GM23338 (cell line): Measurements from ENCODE around the gene EYA2. TPM values are rescaled to one million over a fixed set of nuclear protein-coding genes. Genes with fewer than 3 reads are reported as not detected.

Experiments
- ATAC-seq: fragments of 200-7000 bp; cut with Tn5 transposase; 3 replicates; pipeline ENCODE4 v1.9.1; 2020
- DNase-seq: peaks from one replicate; pipeline ENCODE4 v3.0.0-alpha.2; 2015; ENCODE audit warnings: low spot score
- H2AFZ ChIP-seq: fragments of 200-600 bp; sonication (generic); 2 replicates; pipeline ENCODE4 v1.8.0; 2016; ENCODE audit warnings: antibody characterized with exemption, mild to moderate bottlenecking, moderate library complexity
- H3F3A ChIP-seq: fragments of 200-600 bp; sonication (generic); replicated peaks from 2 replicates; pipeline ENCODE4 v1.8.0; 2017; ENCODE audit warnings: antibody characterized with exemption, mixed run types, low read depth
- H3K27ac ChIP-seq: fragments of 200-600 bp; sonication (generic); 2 replicates; pipeline ENCODE4 v1.6.1; 2016; ENCODE audit warnings: low read depth
- H3K27me3 ChIP-seq: fragments of 200-600 bp; sonication (generic); 2 replicates; pipeline ENCODE4 v1.8.0; 2016; ENCODE audit warnings: mild to moderate bottlenecking, mixed run types, moderate library complexity; ENCODE audit not compliant: insufficient read depth
- H3K36me3 ChIP-seq: fragments of 200-600 bp; sonication (generic); 2 replicates; pipeline ENCODE4 v1.8.0; 2016; ENCODE audit warnings: mild to moderate bottlenecking; ENCODE audit not compliant: insufficient read depth
- H3K4me1 ChIP-seq: fragments of 200-600 bp; sonication (generic); 2 replicates; pipeline ENCODE4 v1.8.0; 2016; ENCODE audit warnings: mild to moderate bottlenecking, moderate library complexity; ENCODE audit not compliant: insufficient read depth
- H3K4me2 ChIP-seq: fragments of 200-600 bp; sonication (generic); 2 replicates; pipeline ENCODE4 v1.7.1; 2017; ENCODE audit warnings: mixed run types
- H3K4me3 ChIP-seq: fragments of 200-600 bp; sonication (generic); 2 replicates; pipeline ENCODE4 v1.6.1; 2016; ENCODE audit warnings: mixed run types
- H3K79me2 ChIP-seq: fragments of 200-600 bp; sonication (generic); replicated peaks from 2 replicates; pipeline ENCODE4 v1.8.0; 2017; ENCODE audit warnings: mild to moderate bottlenecking; ENCODE audit not compliant: insufficient read depth
- H3K9me2 ChIP-seq: fragments of 200-600 bp; sonication (generic); 2 replicates; pipeline ENCODE4 v1.8.0; 2017; ENCODE audit not compliant: insufficient read depth
- H4K20me1 ChIP-seq: fragments of 200-600 bp; sonication (generic); replicated peaks from 2 replicates; pipeline ENCODE4 v1.8.0; 2017; ENCODE audit warnings: mild to moderate bottlenecking; ENCODE audit not compliant: insufficient read depth
- H3K27ac Mint-ChIP-seq: 2 replicates; pipeline ENCODE4 v1.8.0; 2020; ENCODE audit warnings: inconsistent platforms, mild to moderate bottlenecking, moderate library complexity, mixed read lengths
- H3K27me3 Mint-ChIP-seq: 3 replicates; pipeline ENCODE4 v1.8.0; 2022; ENCODE audit warnings: low read depth, mild to moderate bottlenecking, moderate library complexity, mixed read lengths, inconsistent platforms; ENCODE audit not compliant: insufficient read depth, poor library complexity
- H3K36me3 Mint-ChIP-seq: 3 replicates; pipeline ENCODE4 v1.8.0; 2021; ENCODE audit warnings: low read depth, mild to moderate bottlenecking, inconsistent platforms, moderate library complexity, mixed read lengths
- H3K4me1 Mint-ChIP-seq: 3 replicates; pipeline ENCODE4 v1.8.0; 2020; ENCODE audit warnings: mild to moderate bottlenecking, inconsistent platforms, mixed read lengths
- H3K4me3 Mint-ChIP-seq: 3 replicates; pipeline ENCODE4 v1.8.0; 2021; ENCODE audit warnings: moderate library complexity, mild to moderate bottlenecking, inconsistent platforms, mixed read lengths
- H3K9me3 Mint-ChIP-seq: 3 replicates; pipeline ENCODE4 v1.8.0; 2020; ENCODE audit warnings: moderate library complexity, mild to moderate bottlenecking, inconsistent platforms, mixed read lengths
- CREB1 ChIP-seq: fragments of 250-450 bp; sonication (Bioruptor Pico); IDR thresholded peaks from 2 replicates; pipeline ENCODE4 v1.5.0; 2020; ENCODE audit warnings: low read depth, mild to moderate bottlenecking, moderate library complexity
- CTCF ChIP-seq, 2 experiments: fragments of 200-600 bp in 1 of 2; sonication (generic) in 1 of 2; conservative IDR thresholded peaks; 2 replicates each; pipeline versions ENCODE4 v1.5.1 to v1.6.1; 2016 to 2017; ENCODE audit warnings: antibody characterized with exemption in 2 of 2, low read depth in 2 of 2, mild to moderate bottlenecking in 2 of 2, moderate library complexity in 1 of 2
- ETS1 ChIP-seq: IDR thresholded peaks from 2 replicates; pipeline ENCODE4 v1.6.1; 2016; ENCODE audit warnings: antibody characterized with exemption
- EZH2 ChIP-seq: fragments of 200-600 bp; sonication (generic); IDR thresholded peaks from one replicate; pipeline ENCODE4 v1.8.0; 2017; ENCODE audit warnings: antibody characterized with exemption, mild to moderate bottlenecking, low read depth; ENCODE audit not compliant: unreplicated experiment
- EZH2phosphoT487 ChIP-seq: fragments of 200-600 bp; sonication (generic); IDR thresholded peaks from one replicate; pipeline ENCODE4 v1.8.1; 2018; ENCODE audit warnings: antibody characterized with exemption; ENCODE audit not compliant: unreplicated experiment
- JUNB ChIP-seq: IDR thresholded peaks from one replicate; pipeline ENCODE4 v1.6.1; 2016; ENCODE audit warnings: antibody characterized with exemption; ENCODE audit not compliant: unreplicated experiment
- NANOG ChIP-seq: IDR thresholded peaks from 2 replicates; pipeline ENCODE4 v1.6.1; 2016; ENCODE audit warnings: antibody characterized with exemption, borderline replicate concordance
- POLR2AphosphoS5 ChIP-seq: IDR thresholded peaks from 2 replicates; pipeline ENCODE4 v1.6.1; 2016; ENCODE audit warnings: antibody characterized with exemption, low read depth
- REST ChIP-seq: IDR thresholded peaks from one replicate; pipeline ENCODE4 v1.6.1; 2018; ENCODE audit warnings: antibody characterized with exemption; ENCODE audit not compliant: unreplicated experiment
- STAT1 ChIP-seq: IDR thresholded peaks from one replicate; pipeline ENCODE4 v1.6.1; 2016; ENCODE audit warnings: antibody characterized with exemption; ENCODE audit not compliant: unreplicated experiment
- ZNF114 ChIP-seq: fragments of 250-450 bp; sonication (Bioruptor Pico); IDR thresholded peaks from 2 replicates; pipeline ENCODE4 v1.5.0; 2020; ENCODE audit warnings: mild to moderate bottlenecking, moderate library complexity
- ZNF331 ChIP-seq: fragments of 250-450 bp; sonication (Bioruptor Pico); IDR thresholded peaks from 2 replicates; pipeline ENCODE4 v1.5.0; 2020; ENCODE audit warnings: low read depth, mild to moderate bottlenecking, moderate library complexity
- ZNF462 ChIP-seq: fragments of 250-450 bp; sonication (Bioruptor Pico); IDR thresholded peaks from 2 replicates; pipeline ENCODE4 v1.5.0; 2020; ENCODE audit warnings: mild to moderate bottlenecking, moderate library complexity
- polyA plus RNA-seq: library from polyadenylated mRNA; unstranded; fragments of >200 nt; fragmentation: Nextera tagmentation; extraction: Ambion mirVana; gene quantifications from 2 replicates; pipeline ENCODE4 v1.2.1, GENCODE V29; 2016
- total RNA-seq: library from RNA; depleted of rRNA; stranded (reverse); fragments of >200 nt; shearing (Covaris generic); gene quantifications from 2 replicates; pipeline ENCODE4 v1.2.3, GENCODE V29; 2014

Gene EYA2
- total and polyA plus RNA-seq, 2 experiments from 2014 or later: 0.50 to 0.56 TPM

- H3K36me3 ChIP-seq: no peaks in the 10 kb centered on the region
These were observed 168.8 kb downstream of the EYA2 start for GRCh38 chr20:47063407-47063806.

More at GRCh38 chr20:47063407-47063806, 168.8 kb downstream of the EYA2 start:
- Histone ChIP-seq H3K4me3 (no peak overlapping the region), H2AFZ (peak overlapping the region; percentile 38; the same call in 1 of the 2 replicates), H3K4me1 (no peaks in the 10 kb centered on the region), H3K27me3 (no peaks in the 10 kb centered on the region), H4K20me1 (no peaks in the 10 kb centered on the region), H3K9me2 (no peaks in the 10 kb centered on the region; the same call in 1 of the 2 replicates), H3K79me2 (no peaks in the 10 kb centered on the region), H3K4me2 (no peak overlapping the region), H3K27ac (no peak overlapping the region), H3F3A (no peaks in the 10 kb centered on the region)
- H3K36me3 Mint-ChIP-seq: peaks cover 3% of the 10 kb centered on the region; the same call in 2 of the 3 replicates
- DNase-seq (no peak), ATAC-seq (no peak)
- H3K4me1 Mint-ChIP-seq: no peaks in the 10 kb centered on the region
- H3K9me3 Mint-ChIP-seq: peaks cover 30% of the 10 kb centered on the region
- TF ChIP-seq ZNF114 (CRISPR knock-in tag) (no peak), REST (no peak), NANOG (no peak), CTCF (conservative IDR thresholded peaks at IDR 0.05; ENCODE audit: low read depth in 2 of 2) (no peak), ZNF462 (CRISPR knock-in tag) (no peak), STAT1 (no peak), POLR2AphosphoS5 (no peak), ZNF331 (CRISPR knock-in tag) (no peak), CREB1 (CRISPR knock-in tag) (no peak), JUNB (no peak), EZH2phosphoT487 (no peak), ETS1 (no peak), EZH2 (no peak)
- peaks cover 3% of the 10 kb centered on the region for H3K27me3 Mint-ChIP-seq
- no peak overlapping the region for H3K4me3 Mint-ChIP-seq
- no peak overlapping the region for H3K27ac Mint-ChIP-seq
